Measurements from ENCODE around the gene NCKAP1.

NCKAP1 gene

GRCh38 chr2:182916417-182916816 is 121.8 kb downstream of the NCKAP1 start:
- H4K8ac ChIP-seq (ENCODE audit: low read depth, low read length), result no peak overlapping the region
- no peak overlapping the region for H3K4me2 ChIP-seq (ENCODE audit: insufficient read depth, low read length, poor library complexity, severe bottlenecking)
- no peaks in the 10 kb centered on the region for H3K79me1 ChIP-seq (ENCODE audit: low read depth, low read length)
- no peak overlapping the region for H3K14ac ChIP-seq (ENCODE audit: low read length)
- no peak overlapping the region for H3K27ac ChIP-seq (replicated peaks; ENCODE audit: low read length)
- no peak overlapping the region for H3K4ac ChIP-seq (ENCODE audit: low read length)
- no peak overlapping the region for H2BK120ac ChIP-seq (ENCODE audit: low read depth, low read length)
- H2AK5ac ChIP-seq (ENCODE audit: low read depth, low read length), result no peak overlapping the region
- no peak overlapping the region for H2BK15ac ChIP-seq (ENCODE audit: low read length)
- peaks cover 0 to 16% of the 10 kb centered on the region in 2 donors for H3K4me1 ChIP-seq (ENCODE audit: control insufficient read depth in 2 of 2, insufficient read depth in 1 of 2, low read depth in 1 of 2, low read length in 2 of 2)
- no peak overlapping the region for H3K9ac ChIP-seq (ENCODE audit: low read depth, low read length, poor library complexity)
- H3K36me3 ChIP-seq (replicated peaks in 1 of 2; ENCODE audit: control insufficient read depth in 2 of 2, insufficient read depth in 2 of 2, low read length in 2 of 2), result peaks cover 7 to 77% of the 10 kb centered on the region in 2 donors
- H2BK12ac ChIP-seq (ENCODE audit: low read length), result no peak overlapping the region
- H2AFZ ChIP-seq (ENCODE audit: low read length), result no peak overlapping the region
- no CpG with 5 or more reads among the region's 2 CpGs for WGBS, 2 donors (ENCODE audit: extremely low coverage in 2 of 2, insufficient read length in 2 of 2, insufficient replicate concordance in 1 of 2)
- no peak for DNase-seq (ENCODE audit: low spot score)
- no peak overlapping the region for H2BK5ac ChIP-seq (ENCODE audit: low read length)
- no peaks in the 10 kb centered on the region for H3K9me3 ChIP-seq (replicated peaks in 1 of 2; ENCODE audit: control insufficient read depth in 2 of 2, insufficient read depth in 1 of 2, low read depth in 1 of 2, low read length in 2 of 2)
- no peak overlapping the region for H3K18ac ChIP-seq (ENCODE audit: low read length)
- H4K91ac ChIP-seq (ENCODE audit: low read depth, low read length, poor library complexity), result no peak overlapping the region
- H3K23ac ChIP-seq (ENCODE audit: low read depth, low read length, poor library complexity), result no peak overlapping the region
- no peak overlapping the region for H3K4me3 ChIP-seq (ENCODE audit: low read length in 2 of 2)
- no peaks in the 10 kb centered on the region for H3K27me3 ChIP-seq (ENCODE audit: control insufficient read depth in 3 of 3, insufficient read depth in 3 of 3, low read depth in 1 of 3, low read length in 3 of 3)

GRCh38 chr2:182915369-182916326 is 122.6 kb downstream of the NCKAP1 start:
- no peaks in the 10 kb centered on the region for H3K27me3 ChIP-seq (ENCODE audit: control insufficient read depth in 3 of 3, insufficient read depth in 3 of 3, low read depth in 1 of 3, low read length in 3 of 3)
- H3K14ac ChIP-seq (ENCODE audit: low read length), result no peak overlapping the region
- no peak overlapping the region for H2AFZ ChIP-seq (ENCODE audit: low read length)
- H2BK120ac ChIP-seq (ENCODE audit: low read depth, low read length), result no peak overlapping the region
- no peak overlapping the region for H4K8ac ChIP-seq (ENCODE audit: low read depth, low read length)
- H3K9ac ChIP-seq (ENCODE audit: low read depth, low read length, poor library complexity), result no peak overlapping the region
- H3K4me2 ChIP-seq (ENCODE audit: insufficient read depth, low read length, poor library complexity, severe bottlenecking), result no peak overlapping the region
- no peak overlapping the region for H4K91ac ChIP-seq (ENCODE audit: low read depth, low read length, poor library complexity)
- no peak overlapping the region for H3K4me3 ChIP-seq (ENCODE audit: low read length in 2 of 2)
- no CpG with 5 or more reads among the region's 6 CpGs for WGBS, 2 donors (ENCODE audit: extremely low coverage in 2 of 2, insufficient read length in 2 of 2, insufficient replicate concordance in 1 of 2)
- no peak overlapping the region for H2BK5ac ChIP-seq (ENCODE audit: low read length)
- no peak for DNase-seq (ENCODE audit: low spot score)
- H3K79me1 ChIP-seq (ENCODE audit: low read depth, low read length), result no peaks in the 10 kb centered on the region
- no peak overlapping the region for H3K18ac ChIP-seq (ENCODE audit: low read length)
- no peak overlapping the region for H2AK5ac ChIP-seq (ENCODE audit: low read depth, low read length)
- no peak overlapping the region for H2BK15ac ChIP-seq (ENCODE audit: low read length)
- no peak overlapping the region for H3K23ac ChIP-seq (ENCODE audit: low read depth, low read length, poor library complexity)
- no peak overlapping the region for H3K4ac ChIP-seq (ENCODE audit: low read length)
- peaks cover 0 to 16% of the 10 kb centered on the region in 2 donors for H3K4me1 ChIP-seq (ENCODE audit: control insufficient read depth in 2 of 2, insufficient read depth in 1 of 2, low read depth in 1 of 2, low read length in 2 of 2)
- no peaks in the 10 kb centered on the region for H3K9me3 ChIP-seq (replicated peaks in 1 of 2; ENCODE audit: control insufficient read depth in 2 of 2, insufficient read depth in 1 of 2, low read depth in 1 of 2, low read length in 2 of 2)
- H3K27ac ChIP-seq (replicated peaks; ENCODE audit: low read length), result no peak overlapping the region
- H2BK12ac ChIP-seq (ENCODE audit: low read length), result no peak overlapping the region
- H3K36me3 ChIP-seq (replicated peaks in 1 of 2; ENCODE audit: control insufficient read depth in 2 of 2, insufficient read depth in 2 of 2, low read length in 2 of 2), result peaks cover 9 to 74% of the 10 kb centered on the region in 2 donors

- H3K27me3 ChIP-seq (ENCODE audit: control insufficient read depth in 3 of 3, insufficient read depth in 3 of 3, low read depth in 1 of 3, low read length in 3 of 3), result no peaks in the 10 kb centered on the region
- no peak overlapping the region for H3K9ac ChIP-seq (ENCODE audit: low read depth, low read length, poor library complexity)
- no peak overlapping the region for H2BK120ac ChIP-seq (ENCODE audit: low read depth, low read length)
- no peak overlapping the region for H3K18ac ChIP-seq (ENCODE audit: low read length)
- H3K9me3 ChIP-seq (replicated peaks in 1 of 2; ENCODE audit: control insufficient read depth in 2 of 2, insufficient read depth in 1 of 2, low read depth in 1 of 2, low read length in 2 of 2), result no peaks in the 10 kb centered on the region
- DNase-seq (ENCODE audit: low spot score), result no peak
- no peak overlapping the region for H3K23ac ChIP-seq (ENCODE audit: low read depth, low read length, poor library complexity)
- H2BK5ac ChIP-seq (ENCODE audit: low read length), result no peak overlapping the region
- no peak overlapping the region for H3K4ac ChIP-seq (ENCODE audit: low read length)
- H2BK15ac ChIP-seq (ENCODE audit: low read length), result no peak overlapping the region
- no peak overlapping the region for H3K4me2 ChIP-seq (ENCODE audit: insufficient read depth, low read length, poor library complexity, severe bottlenecking)
- H3K27ac ChIP-seq (replicated peaks; ENCODE audit: low read length), result no peak overlapping the region
- no peak overlapping the region for H3K4me3 ChIP-seq (ENCODE audit: low read length in 2 of 2)
- peaks cover 12 to 74% of the 10 kb centered on the region in 2 donors for H3K36me3 ChIP-seq (replicated peaks in 1 of 2; ENCODE audit: control insufficient read depth in 2 of 2, insufficient read depth in 2 of 2, low read length in 2 of 2)
- no CpG with 5 or more reads among the region's 1 CpG for WGBS, 2 donors (ENCODE audit: extremely low coverage in 2 of 2, insufficient read length in 2 of 2, insufficient replicate concordance in 1 of 2)
- no peaks in the 10 kb centered on the region for H3K79me1 ChIP-seq (ENCODE audit: low read depth, low read length)
- no peak overlapping the region for H4K8ac ChIP-seq (ENCODE audit: low read depth, low read length)
- H2BK12ac ChIP-seq (ENCODE audit: low read length), result no peak overlapping the region
- no peak overlapping the region for H2AK5ac ChIP-seq (ENCODE audit: low read depth, low read length)
- H3K4me1 ChIP-seq (ENCODE audit: control insufficient read depth in 2 of 2, insufficient read depth in 1 of 2, low read depth in 1 of 2, low read length in 2 of 2), result peaks cover 0 to 13% of the 10 kb centered on the region in 2 donors
- H3K14ac ChIP-seq (ENCODE audit: low read length), result no peak overlapping the region
- no peak overlapping the region for H4K91ac ChIP-seq (ENCODE audit: low read depth, low read length, poor library complexity)
- no peak overlapping the region for H2AFZ ChIP-seq (ENCODE audit: low read length)
Measured at GRCh38 chr2:182914852-182915251, 123.4 kb downstream of the NCKAP1 start.

GRCh38 chr2:182913064-182913463 is 125.2 kb downstream of the NCKAP1 start:
- H3K18ac ChIP-seq (ENCODE audit: low read length), result no peak overlapping the region
- H3K9ac ChIP-seq (ENCODE audit: low read depth, low read length, poor library complexity), result no peak overlapping the region
- peaks cover 12 to 64% of the 10 kb centered on the region in 2 donors for H3K36me3 ChIP-seq (replicated peaks in 1 of 2; ENCODE audit: control insufficient read depth in 2 of 2, insufficient read depth in 2 of 2, low read length in 2 of 2)
- no peak overlapping the region for H2BK120ac ChIP-seq (ENCODE audit: low read depth, low read length)
- no CpG with 5 or more reads among the region's 1 CpG for WGBS, 2 donors (ENCODE audit: extremely low coverage in 2 of 2, insufficient read length in 2 of 2, insufficient replicate concordance in 1 of 2)
- no peak overlapping the region for H3K4ac ChIP-seq (ENCODE audit: low read length)
- H3K4me1 ChIP-seq (ENCODE audit: control insufficient read depth in 2 of 2, insufficient read depth in 1 of 2, low read depth in 1 of 2, low read length in 2 of 2), result peaks cover 0 to 13% of the 10 kb centered on the region in 2 donors
- H4K8ac ChIP-seq (ENCODE audit: low read depth, low read length), result no peak overlapping the region
- H3K79me1 ChIP-seq (ENCODE audit: low read depth, low read length), result no peaks in the 10 kb centered on the region
- no peak overlapping the region for H2AFZ ChIP-seq (ENCODE audit: low read length)
- no peak overlapping the region for H2AK5ac ChIP-seq (ENCODE audit: low read depth, low read length)
- no peak overlapping the region for H3K4me3 ChIP-seq (ENCODE audit: low read length in 2 of 2)
- no peak overlapping the region for H2BK5ac ChIP-seq (ENCODE audit: low read length)
- no peak overlapping the region for H3K14ac ChIP-seq (ENCODE audit: low read length)
- H4K91ac ChIP-seq (ENCODE audit: low read depth, low read length, poor library complexity), result no peak overlapping the region
- H3K4me2 ChIP-seq (ENCODE audit: insufficient read depth, low read length, poor library complexity, severe bottlenecking), result no peak overlapping the region
- no peaks in the 10 kb centered on the region for H3K27me3 ChIP-seq (ENCODE audit: control insufficient read depth in 3 of 3, insufficient read depth in 3 of 3, low read depth in 1 of 3, low read length in 3 of 3)
- no peak overlapping the region for H3K27ac ChIP-seq (replicated peaks; ENCODE audit: low read length)
- H3K9me3 ChIP-seq (replicated peaks in 1 of 2; ENCODE audit: control insufficient read depth in 2 of 2, insufficient read depth in 1 of 2, low read depth in 1 of 2, low read length in 2 of 2), result no peaks in the 10 kb centered on the region
- no peak overlapping the region for H3K23ac ChIP-seq (ENCODE audit: low read depth, low read length, poor library complexity)
- no peak for DNase-seq (ENCODE audit: low spot score)
- H2BK12ac ChIP-seq (ENCODE audit: low read length), result no peak overlapping the region
- H2BK15ac ChIP-seq (ENCODE audit: low read length), result no peak overlapping the region
